ENCODE measurements around the gene SLC4A1. TPM values are rescaled to one million over a fixed set of nuclear protein-coding genes. Genes with fewer than 3 reads are reported as not detected.

SLC4A1 gene
- total RNA-seq, 6 donors from 2014 or later, result 0.46 to 6.3 (median 1.0) TPM; not detected in 1

GRCh38 chr17:44219616-44220212 is 48.2 kb downstream of the SLC4A1 start, which contains the start of gene UBTF:
UBTF (minus strand) TSS chr17:44219675; CDS start chr17:44218229, 1,446 bp downstream.
- Histone ChIP-seq H3K4me3 (peak within 1 kb of the TSS; percentile 75 to 96 (median 90)), H3K27me3 (no peaks in the 10 kb centered on the region), H3K4me1 (peaks cover 21 to 37% (median 32%) of the 10 kb centered on the region in 4 donors), H3K36me3 (peaks cover 15 to 25% (median 22%) of the 10 kb centered on the region in 4 donors), H3K27ac (peak within 1 kb of the TSS; percentile 94 to 99 (median 98)), H3K9me3 (no peaks in the 10 kb centered on the region)
- TF ChIP-seq, protein P1, sequence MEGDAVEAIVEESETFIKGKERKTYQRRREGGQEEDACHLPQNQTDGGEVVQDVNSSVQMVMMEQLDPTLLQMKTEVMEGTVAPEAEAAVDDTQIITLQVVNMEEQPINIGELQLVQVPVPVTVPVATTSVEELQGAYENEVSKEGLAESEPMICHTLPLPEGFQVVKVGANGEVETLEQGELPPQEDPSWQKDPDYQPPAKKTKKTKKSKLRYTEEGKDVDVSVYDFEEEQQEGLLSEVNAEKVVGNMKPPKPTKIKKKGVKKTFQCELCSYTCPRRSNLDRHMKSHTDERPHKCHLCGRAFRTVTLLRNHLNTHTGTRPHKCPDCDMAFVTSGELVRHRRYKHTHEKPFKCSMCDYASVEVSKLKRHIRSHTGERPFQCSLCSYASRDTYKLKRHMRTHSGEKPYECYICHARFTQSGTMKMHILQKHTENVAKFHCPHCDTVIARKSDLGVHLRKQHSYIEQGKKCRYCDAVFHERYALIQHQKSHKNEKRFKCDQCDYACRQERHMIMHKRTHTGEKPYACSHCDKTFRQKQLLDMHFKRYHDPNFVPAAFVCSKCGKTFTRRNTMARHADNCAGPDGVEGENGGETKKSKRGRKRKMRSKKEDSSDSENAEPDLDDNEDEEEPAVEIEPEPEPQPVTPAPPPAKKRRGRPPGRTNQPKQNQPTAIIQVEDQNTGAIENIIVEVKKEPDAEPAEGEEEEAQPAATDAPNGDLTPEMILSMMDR (IDR thresholded peaks at IDR 0.05), result no peak
- TF ChIP-seq POLR2AphosphoS5 (IDR thresholded peaks at IDR 0.05), result no peak
- no peak for TF ChIP-seq EP300 (IDR thresholded peaks at IDR 0.05)
- TF ChIP-seq POLR2A (IDR thresholded peaks at IDR 0.05), result no peak
- 0% methylated on average over 5 to 9 of the region's 76 CpGs for WGBS, 2 donors
- DNase-seq, result peak; percentile 61 to 94
- peak in 1 of 2 donors; percentile 16 for ATAC-seq (ENCODE audit: low FRiP score in 2 of 2)

DNA sequence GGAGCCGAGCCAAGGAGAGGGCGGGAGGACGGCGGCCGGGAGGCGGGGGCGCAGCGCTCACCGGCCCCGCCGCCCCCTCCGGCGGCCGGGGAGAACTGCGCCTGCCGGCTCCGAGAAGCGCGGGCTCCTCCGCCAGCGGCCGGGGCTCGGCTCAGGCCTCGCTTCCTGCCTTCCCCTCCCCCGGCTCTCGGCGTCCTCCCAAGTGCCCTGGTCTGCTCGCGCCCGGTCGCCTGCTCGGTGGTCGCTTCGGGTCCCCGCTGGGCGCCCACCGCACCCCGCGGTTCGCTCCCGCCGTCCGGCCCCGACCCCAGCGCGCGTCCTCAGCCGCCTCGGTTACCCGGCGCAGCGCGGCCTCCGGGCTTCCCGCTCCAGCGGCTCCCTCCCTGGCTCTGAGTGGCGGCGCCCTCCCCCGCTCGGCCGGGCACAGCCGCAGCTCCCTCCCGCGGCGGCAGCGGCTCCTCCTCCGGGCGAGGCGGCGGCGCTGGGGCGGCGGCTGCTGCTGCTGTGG is 48.8 kb downstream of the SLC4A1 start:
- H3K27ac ChIP-seq, result peak overlapping the region; percentile 94 to 99 (median 98)
- peaks cover 21 to 37% (median 32%) of the 10 kb centered on the region in 4 donors for H3K4me1 ChIP-seq
- TF ChIP-seq, protein P1 (IDR thresholded peaks at IDR 0.05), result peak; percentile 45 to 95 (median 84)
- TF ChIP-seq POLR2AphosphoS5 (IDR thresholded peaks at IDR 0.05) (peak in 1 of 2 donors; percentile 10), POLR2A (IDR thresholded peaks at IDR 0.05) (peak in 2 of 4 donors; percentile 58 to 65), EP300 (IDR thresholded peaks at IDR 0.05) (no peak)
- WGBS, 2 donors, result 0 to 1% methylated on average over 10 to 18 of the region's 73 CpGs
- H3K4me3 ChIP-seq, result peak overlapping the region; percentile 75 to 96 (median 90)
- H3K36me3 ChIP-seq, result peaks cover 20 to 31% (median 28%) of the 10 kb centered on the region in 4 donors
- H3K9me3 ChIP-seq, result no peaks in the 10 kb centered on the region
- no peaks in the 10 kb centered on the region for H3K27me3 ChIP-seq
- DNase-seq (peak; percentile 63 to 95), ATAC-seq (ENCODE audit: low FRiP score in 2 of 2) (peak; percentile 58 to 71)

GRCh38 chr17:44218344-44219107 is 49.4 kb downstream of the SLC4A1 start:
- no peaks in the 10 kb centered on the region for H3K27me3 ChIP-seq
- peaks cover 21 to 36% (median 32%) of the 10 kb centered on the region in 4 donors for H3K36me3 ChIP-seq
- H3K4me1 ChIP-seq, result peaks cover 21 to 37% (median 31%) of the 10 kb centered on the region in 4 donors
- H3K4me3 ChIP-seq, result peak overlapping the region; percentile 64 to 96 (median 85)
- WGBS, 2 donors, result 0 to 1% methylated on average over 1 to 15 of the region's 89 CpGs
- ATAC-seq (ENCODE audit: low FRiP score in 2 of 2), result peak; percentile 83 to 85
- no peaks in the 10 kb centered on the region for H3K9me3 ChIP-seq
- peak; percentile 91 to 97 for DNase-seq
- peak overlapping the region; percentile 94 to 99 (median 98) for H3K27ac ChIP-seq
- TF ChIP-seq EP300 (IDR thresholded peaks at IDR 0.05) (no peak), POLR2A (IDR thresholded peaks at IDR 0.05) (peak in 2 of 4 donors; percentile 5 to 66), POLR2AphosphoS5 (IDR thresholded peaks at IDR 0.05) (peak; percentile 70 to 76)
- TF ChIP-seq, protein P1 (IDR thresholded peaks at IDR 0.05), result peak in 5 of 6 experiments; percentile 47 to 66 (median 58)

- WGBS, 2 donors, result 0 to 6% methylated on average over 4 to 10 of the region's 10 CpGs
- ATAC-seq (ENCODE audit: low FRiP score in 2 of 2), result no peak
- no peak for DNase-seq
- H3K36me3 ChIP-seq, result peaks cover 21 to 43% (median 35%) of the 10 kb centered on the region in 4 donors
- peak overlapping the region; percentile 94 to 99 (median 98) for H3K27ac ChIP-seq
- peak overlapping the region; percentile 50 to 96 (median 85) for H3K4me3 ChIP-seq
- peaks cover 18 to 34% (median 26%) of the 10 kb centered on the region in 4 donors for H3K4me1 ChIP-seq
- TF ChIP-seq POLR2A (IDR thresholded peaks at IDR 0.05) (no peak), POLR2AphosphoS5 (IDR thresholded peaks at IDR 0.05) (no peak), EP300 (IDR thresholded peaks at IDR 0.05) (no peak)
- TF ChIP-seq, protein P1 (IDR thresholded peaks at IDR 0.05), result no peak
- H3K27me3 ChIP-seq, result no peaks in the 10 kb centered on the region
- no peaks in the 10 kb centered on the region for H3K9me3 ChIP-seq
Measured at GRCh38 chr17:44217738-44218343, 50.1 kb downstream of the SLC4A1 start.

Data from upper lobe of left lung (tissue), 6 donors.